GM19395 (cell line): Measurements from ENCODE around the gene A4GALT.

Experiments used
- ATAC-seq: cut with Tn5 transposase; IDR thresholded peaks from one replicate; pipeline ENCODE4 v1.9.1; 2021; ENCODE audit warnings: mild to moderate bottlenecking, moderate library complexity; ENCODE audit not compliant: unreplicated experiment

A4GALT gene

DNA sequence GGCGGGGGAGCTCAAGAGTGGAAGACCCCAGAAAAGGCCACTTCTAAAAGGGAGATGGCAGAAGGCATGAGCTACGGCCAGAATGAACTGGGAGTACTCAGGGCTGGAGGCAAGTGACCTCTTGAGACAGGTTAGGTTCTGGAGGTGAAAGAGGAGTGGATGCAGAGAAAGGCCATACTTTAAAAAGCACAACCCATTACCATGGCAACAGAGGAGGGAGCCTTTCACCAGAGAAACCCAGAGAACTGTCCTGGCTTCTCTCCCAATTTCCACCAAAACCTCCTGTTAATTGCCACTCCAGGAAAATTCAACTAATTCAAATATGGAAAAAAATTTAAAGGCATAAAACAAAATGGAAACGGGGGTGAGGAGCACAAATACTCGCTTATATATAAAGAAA lies 15.8 kb downstream of the A4GALT start:
- ATAC-seq: no peak

DNA sequence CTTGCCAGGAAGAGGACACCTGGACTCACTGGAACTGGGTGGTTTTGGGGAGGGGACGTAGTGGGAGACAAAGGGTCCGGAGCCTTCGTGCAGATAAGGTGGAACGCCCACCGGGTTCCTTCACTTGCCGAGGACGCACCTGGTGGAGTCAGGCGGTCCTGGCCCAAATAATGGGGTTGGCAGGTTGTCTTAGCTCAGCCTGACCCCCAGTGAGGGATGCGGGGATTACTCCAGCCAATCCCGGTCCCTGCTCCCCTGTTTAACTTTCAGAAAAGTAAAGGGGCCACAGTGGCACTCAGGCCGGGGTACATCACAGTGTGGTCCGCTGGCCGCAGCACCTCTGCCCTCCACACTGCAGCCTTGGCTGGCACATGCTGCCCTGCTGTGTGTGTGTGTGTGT lies 18.0 kb downstream of the A4GALT start:
- no peak for ATAC-seq

DNA sequence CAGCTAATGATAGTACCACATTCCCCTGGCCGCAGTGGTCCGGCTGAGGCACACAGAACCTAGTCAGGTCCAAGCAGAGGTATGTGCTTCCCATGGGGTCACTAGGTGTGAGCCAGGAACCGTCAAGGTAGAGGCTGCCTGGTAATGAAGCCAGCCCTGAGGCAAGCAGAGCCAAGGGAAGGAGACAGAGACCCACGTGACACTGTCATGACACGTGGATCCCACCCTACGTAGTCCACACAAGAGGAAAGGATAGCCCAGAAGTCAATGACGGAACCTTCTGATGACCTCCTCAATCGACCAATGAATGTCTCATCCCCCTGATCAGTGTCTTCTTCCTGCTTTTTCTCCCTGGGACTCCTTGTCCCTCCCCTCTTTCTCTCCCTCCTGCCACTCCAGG lies 19.0 kb downstream of the A4GALT start:
- no peak for ATAC-seq

DNA sequence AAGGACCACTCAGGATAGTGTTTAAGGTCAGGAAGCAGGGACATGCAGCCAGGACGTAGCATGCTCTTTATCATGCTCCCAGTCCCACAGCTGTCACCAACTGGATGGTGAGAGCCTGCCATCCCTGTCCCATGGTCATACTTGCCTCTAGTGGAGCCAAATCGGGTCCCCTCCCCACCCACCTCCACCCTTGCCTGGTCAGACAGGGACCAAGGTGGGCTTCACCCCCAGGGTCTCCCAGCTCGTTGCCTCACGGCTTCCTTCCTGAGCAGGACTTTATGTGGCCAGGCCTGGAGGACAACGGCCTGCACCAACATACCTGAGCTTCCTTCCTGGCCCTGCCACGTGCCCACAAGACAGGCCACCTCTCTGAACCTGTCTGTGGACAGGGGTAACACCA lies 19.8 kb downstream of the A4GALT start:
- no peak for ATAC-seq

DNA sequence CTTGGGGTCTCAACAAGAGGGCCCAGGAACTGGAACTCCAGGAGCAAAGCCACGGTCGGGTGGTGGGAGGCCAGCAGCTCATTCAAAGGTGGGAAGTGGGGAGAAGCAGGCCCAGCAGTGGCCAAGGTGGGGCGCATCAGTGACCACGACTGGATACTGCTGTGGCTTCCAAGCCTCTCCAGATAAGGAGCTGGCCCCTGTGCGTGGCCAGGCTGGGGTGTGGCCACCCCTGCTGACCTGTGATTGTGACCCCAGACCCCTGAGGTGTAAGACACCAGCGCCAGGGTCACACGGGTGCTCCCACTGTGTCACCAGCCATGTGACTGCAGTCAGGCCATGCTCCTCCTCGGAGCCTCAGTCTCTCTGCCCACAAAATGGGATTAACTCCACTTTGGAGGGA lies 20.3 kb downstream of the A4GALT start:
- ATAC-seq: no peak

DNA sequence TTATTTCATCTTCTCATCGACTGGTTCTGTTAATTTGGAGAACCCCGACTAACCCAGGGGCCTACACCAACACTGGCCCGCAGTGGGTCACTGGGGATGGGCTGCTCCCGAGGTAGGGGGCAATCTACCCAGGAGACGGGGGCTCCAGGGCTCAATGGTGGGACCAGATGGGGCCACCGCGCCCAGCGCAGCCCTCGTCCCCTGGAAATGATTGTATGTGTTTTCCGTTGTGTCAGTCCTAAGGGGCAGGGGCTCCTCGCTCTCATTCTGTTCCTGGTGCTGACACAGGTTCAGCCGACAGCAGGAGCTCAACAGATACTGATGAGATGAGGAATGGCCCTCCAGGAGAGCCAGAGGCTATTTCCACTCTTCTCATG lies 20.7 kb downstream of the A4GALT start:
- no peak for ATAC-seq

DNA sequence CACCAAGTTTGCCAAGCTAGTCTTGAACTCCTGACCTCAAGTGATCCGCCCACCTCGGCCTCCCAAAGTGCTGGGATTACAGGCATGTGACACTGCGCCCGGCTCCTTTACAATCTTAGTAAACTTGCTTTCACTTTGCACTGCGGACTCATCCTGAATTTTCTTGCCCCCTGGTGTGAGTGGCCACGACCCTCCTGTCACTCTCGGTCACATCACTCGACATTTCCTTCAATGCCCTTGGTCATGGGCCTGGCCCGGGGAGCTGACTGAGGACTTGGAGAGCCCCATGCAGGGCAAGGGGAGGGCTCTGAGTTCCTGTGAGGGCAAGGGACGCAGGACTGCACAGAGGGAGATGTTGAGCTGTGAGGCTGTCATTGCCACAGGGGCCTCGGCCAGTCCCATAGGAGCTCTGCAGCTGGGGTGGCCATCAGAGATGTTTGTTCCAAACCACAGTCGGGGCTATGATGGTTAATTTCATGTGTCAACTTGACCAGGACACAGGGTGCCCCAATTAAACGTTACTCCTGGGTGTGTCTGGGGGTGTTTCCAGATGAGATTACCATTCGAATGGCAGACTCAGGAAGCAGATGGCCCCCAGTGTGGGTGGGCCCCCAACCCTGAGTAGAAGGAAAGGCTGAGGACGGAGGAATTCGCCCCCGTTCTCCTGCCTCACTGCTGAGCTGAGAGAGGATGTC lies 21.2 kb downstream of the A4GALT start:
- ATAC-seq: no peak

DNA sequence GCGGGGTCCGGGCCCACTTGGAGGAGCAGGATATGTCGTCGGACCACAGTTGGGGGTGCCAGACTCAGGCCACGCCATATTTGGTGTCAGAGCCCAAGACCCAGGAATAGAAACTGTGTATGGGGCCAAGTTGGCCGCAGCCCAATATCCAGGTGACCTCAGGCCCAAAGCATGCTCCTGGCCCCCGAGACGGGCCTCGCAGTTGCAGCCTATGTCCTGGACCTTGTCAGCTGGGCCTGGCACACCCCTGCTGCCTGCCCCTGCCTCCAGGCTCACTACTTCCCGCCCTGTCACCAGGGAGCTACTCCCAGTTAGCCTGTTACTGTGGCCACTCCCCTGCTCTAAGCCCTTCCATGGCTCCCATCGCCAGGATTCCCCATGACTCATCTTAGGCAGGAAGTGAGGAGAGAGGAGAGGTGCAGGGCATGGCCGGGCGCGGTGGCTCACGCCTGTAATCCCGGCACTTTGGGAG lies 23.1 kb downstream of the A4GALT start:
- no peak for ATAC-seq

DNA sequence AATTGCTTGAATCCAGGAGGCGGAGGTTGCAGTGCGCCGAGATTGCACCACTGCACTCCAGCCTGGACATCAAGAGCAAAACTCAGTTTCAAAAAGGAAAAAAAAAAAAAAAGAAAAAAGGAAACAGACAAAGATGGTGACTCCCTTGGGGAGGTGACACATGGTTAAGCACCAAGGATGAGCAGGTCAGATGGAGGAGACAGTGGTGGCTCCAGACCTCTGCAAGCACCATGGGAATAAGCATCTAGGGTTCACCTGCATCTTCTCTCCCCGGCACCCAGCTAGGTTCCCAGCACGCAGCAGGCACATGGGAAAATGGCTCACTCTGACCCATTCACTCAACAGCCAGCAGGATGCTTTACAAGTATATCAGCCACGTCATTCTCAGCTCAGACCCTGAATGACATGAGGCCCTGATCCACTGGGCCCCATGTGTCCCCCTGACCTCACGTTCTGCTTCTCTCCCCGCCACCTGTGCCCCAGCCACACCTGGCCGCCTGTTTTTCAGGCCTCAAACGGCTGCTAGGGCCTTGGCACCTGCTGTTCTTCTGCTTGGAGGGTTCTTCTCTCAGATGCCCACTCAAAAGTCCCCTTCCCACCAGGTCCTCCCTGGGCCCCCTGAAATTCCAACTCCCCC lies 24.2 kb downstream of the A4GALT start:
- no peak for ATAC-seq

DNA sequence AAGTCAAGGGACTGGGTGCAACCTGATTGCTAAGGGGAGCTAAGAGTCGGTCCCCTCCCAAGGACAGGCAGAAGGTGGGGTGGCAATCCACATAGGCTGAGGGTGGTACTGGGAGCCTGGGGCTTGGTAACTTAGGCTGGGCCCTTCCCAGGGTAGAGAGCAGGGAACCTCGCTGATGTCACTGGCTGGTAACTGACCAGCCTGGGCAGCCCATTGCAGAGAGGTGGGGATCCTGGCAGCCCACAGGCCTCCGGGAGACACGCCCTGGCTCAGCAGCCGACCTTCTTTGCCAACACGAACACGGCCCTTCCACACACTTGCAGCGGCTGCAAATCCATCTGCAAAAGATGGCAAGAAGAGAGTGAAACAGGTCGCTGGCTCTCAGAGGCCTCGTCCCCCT lies 25.4 kb downstream of the A4GALT start:
- no peak for ATAC-seq

DNA sequence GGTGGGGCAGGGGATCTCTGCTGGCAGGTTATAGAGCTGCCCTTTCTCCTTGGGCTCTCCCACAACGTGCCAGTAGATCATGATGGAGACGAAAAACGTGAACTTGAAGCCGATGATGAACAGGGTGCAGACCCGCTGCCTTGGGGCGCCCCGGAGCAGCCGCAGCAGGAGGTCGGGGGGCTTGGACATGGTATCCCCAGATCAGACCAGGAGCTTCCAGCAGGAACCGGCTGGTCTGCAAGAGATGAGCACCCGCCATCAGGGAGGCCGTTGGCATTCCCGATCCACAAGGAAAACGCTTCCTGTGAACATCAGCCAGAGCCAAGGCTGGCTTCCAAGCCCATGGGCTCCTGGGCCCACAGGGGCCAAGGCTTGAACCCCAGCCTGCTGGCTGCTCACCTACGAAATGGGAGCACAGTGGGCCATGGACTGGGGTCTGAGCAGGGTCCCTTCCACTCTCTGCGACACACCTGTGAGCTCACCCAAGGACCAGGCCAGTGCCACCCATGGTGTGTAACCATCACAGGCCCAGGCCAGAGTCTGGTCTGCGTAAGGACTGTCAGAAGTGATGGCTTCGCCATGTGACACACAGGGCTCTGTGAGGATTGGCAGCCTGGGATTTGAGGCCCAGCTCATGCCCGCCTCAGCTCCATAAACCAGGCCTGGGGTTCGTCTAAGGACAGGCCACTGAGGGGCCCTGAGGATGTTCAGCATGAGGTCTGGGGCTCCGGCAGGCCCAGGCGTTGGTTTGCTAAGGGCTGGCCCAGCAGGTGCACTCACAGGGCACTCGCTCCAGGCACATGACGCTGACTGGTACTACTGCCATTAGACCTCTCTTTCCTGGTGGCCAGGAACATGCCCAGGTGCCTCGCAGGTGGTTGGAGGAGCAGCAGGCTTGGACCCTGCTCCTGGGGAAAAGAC lies 26.6 kb downstream of the A4GALT start:
- no peak for ATAC-seq

DNA sequence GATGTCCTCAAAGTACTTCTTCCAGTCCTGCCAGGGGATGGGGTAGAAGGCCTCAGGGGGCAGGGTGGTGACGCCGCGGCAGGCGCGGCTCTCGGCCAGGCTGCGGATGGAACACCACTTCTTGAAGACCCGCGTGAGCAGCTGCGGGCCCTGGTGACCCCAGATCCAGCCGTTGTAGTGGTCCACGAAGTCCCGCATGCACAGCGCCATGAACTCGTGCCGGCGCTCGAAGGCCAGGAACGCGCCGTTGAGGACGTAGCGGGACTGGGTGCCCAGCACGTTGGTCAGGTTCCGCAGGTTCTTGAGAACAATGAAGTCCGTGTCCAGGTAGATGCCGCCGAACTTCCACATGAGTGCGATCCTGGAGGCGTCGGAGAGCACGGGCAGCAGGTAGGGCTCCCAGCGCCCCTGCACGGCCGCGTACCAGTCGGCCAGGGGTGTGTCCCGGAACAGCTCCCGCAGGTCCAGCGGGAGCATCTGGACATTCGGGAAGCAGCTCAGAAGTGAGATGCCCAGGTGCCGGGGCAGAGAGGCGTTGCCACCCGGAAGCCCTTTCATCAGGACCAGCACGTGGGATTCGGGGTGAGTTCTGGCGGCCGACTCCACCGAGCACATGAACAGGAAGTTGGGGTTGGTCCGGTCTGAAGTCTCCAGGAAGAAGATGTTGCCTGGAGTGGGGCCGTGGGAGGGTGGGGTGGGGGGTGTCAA lies 27.5 kb downstream of the A4GALT start:
- no peak for ATAC-seq

DNA sequence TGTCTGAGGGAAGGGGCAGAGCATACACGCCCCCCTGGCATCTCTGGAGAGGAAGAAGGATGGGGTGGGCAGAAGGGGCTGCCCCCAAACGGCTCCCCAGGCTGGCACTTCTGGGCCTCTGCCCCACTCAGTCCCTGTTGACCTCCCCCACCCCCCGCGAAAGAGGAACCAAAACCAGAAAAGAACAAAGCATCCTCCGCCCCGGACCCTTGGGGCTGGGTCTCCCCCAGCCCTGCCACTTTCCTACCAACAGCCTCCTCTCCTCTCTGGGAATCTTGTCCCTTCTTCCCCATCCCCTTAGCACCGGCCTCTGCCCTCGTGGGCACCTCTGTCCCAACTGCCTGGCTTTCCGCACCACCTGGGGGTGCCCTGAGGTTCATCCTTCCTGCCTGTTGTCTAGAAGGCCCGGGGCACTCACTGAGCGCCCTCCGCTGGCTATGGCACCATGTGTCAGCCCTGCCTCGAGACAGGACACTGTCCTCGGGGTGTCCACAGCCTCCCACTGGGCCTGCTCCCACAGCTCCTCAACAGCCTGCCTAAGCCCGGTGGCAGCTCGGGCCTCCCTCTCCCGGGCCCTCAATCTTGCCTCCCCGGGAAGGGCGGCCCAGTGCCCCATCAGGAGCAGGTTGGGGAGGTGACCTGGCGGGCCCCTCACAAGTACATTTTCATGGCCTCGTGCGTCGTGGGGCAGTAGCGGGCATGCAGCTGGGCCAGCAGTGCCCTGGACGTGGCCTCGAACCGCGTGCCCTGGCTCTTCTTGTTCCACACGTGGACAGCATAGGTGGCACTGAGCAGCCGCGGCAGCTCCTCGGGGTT lies 28.2 kb downstream of the A4GALT start:
- no peak for ATAC-seq

DNA sequence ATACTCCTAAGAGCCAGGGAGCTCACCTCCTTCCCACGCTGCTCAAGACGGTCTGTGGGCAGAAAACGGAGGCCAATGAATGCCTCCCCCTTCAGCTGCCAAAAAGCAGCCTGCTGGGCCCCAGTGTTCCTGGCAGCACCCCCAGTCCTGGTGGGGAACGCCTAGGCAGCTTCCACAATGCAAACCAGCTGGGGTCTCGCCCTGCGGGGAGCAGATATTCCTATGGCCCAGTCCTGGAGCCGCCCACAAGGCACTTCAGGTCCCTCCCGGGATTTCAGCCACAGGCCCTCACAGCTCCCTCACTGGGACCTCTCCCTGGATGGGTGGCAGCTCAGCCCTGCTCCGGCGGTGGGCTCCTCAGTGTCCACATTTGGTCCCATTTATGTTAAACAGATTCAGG lies 29.2 kb downstream of the A4GALT start:
- no peak for ATAC-seq

DNA sequence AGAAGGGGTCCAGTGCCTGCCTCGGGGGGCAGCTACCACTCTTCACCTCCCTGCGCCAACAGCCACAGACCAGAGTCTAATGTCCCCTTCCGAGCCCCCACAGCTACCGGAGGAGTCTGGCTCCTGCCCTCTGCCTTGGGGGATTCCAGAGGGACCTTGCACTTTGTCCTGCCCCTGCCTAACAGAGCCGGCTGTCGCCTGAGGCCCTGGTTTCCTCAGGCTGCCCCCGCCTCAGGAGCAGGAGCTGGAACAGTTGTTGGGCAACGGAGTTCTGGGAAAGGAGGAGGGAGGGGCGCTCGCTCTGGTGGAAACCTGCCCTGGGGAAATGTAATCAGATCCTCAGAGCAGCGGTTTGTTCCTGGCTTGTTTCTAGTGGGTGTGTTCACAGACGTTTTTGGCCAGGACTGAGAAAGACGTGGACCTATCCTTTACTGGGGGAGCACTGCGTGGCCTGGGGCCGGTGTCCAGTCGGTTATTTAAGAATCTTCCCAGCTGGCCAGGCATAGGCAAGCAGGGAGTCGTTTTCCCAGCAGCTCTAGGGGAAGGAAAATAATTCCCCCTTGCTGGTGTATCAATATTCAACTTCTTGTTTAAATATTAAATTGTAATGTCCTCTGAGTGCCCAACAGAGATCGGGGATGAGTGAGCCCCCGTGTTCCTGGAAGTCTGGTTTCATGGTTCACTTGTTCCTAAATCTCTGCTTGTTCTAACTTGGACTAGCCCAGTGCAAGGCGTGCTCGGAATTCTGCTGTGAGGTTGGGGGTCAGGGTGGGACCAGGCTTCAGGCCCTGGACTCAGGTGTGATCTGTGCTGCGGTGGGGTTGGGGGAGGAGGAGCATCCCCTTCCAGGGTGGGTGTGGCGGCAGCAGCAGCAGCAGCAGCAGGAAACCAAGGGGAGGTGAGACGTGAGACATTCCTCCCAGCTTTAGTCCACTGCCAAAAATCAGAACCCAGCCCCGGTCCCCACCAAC lies 32.1 kb downstream of the A4GALT start:
- no peak for ATAC-seq

DNA sequence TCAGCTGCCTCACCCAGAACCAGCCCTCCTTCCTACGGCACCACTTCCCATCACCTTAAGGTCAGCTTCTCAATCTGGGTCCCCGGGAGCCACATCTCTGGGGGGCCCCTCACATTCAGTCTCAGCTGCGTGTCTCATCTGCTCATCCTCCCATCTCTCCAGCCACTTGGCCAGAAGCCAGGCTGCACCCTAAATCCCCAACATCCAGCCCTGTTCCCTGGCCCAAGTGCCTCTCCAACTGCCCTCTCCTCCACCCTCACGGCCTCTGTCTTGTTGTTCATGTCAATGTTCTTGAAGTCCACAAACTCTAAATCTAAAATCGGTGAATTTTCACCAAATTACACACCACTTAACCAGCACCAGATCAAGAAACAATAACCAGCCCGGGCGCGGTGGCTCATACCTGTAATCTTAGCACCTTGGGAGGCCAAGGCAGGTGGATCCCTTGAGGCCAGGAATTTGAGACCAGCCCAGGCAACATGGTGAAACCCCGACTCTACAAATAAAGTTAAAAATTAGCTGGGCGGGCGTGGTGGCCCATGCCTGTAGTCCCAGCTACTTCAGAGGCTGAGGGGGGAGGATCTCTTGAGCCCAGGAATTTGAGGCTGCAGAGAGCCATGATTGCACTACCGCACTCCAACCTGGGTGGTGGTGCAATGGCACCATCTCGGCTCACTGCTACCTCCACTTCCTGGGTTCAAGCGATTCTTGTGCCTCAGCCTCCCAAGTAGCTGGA lies 33.7 kb downstream of the A4GALT start:
- no peak for ATAC-seq

DNA sequence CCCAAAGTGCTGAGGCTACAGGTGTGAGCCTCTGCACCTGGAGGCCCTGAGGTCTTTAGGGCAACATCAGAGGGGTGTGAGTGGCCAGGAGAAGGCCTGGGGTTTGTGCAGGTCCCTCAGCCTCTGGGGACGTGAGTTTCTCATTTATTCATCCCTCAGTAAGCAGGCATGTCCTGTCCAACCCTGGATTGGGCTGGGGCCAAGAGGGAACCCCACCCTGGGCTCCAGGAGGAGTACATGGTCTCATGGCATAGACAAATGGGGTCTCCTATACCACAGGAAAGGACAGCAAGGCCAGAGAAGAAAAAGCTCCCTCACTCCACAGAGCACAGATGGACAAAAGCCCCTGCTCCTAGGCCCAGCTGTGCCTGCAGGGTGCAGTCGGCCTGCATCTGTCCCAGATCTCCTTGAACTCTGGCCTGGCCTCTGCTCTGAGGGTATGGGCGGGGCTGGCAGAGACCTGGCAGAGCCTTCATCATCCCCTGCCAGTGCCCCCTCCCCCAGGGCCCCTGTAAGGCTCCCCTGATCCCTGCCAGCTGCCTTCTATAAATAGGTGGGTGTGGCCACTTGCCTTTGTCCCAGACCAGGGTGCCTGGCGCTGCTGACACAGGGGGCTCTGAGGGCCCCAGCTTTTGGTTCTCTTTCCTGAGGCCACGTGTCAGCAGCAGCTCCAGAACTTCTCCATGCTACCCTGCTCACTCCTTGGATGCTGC lies 34.6 kb downstream of the A4GALT start:
- ATAC-seq: no peak
